HG03575 (cell line): ENCODE data around the gene CNGB1.
"Not testable (repeated sequence)": the region's sequence is repeated elsewhere in the genome, so short reads cannot be mapped to it uniquely, and the experiment has no call there.

Source experiments
- ATAC-seq: cut with Tn5 transposase; IDR thresholded peaks from one replicate; pipeline ENCODE4 v1.9.1; 2021; ENCODE audit not compliant: unreplicated experiment, insufficient number of reproducible peaks, low FRiP score; ENCODE audit errors: extremely low read depth

Gene CNGB1

DNA sequence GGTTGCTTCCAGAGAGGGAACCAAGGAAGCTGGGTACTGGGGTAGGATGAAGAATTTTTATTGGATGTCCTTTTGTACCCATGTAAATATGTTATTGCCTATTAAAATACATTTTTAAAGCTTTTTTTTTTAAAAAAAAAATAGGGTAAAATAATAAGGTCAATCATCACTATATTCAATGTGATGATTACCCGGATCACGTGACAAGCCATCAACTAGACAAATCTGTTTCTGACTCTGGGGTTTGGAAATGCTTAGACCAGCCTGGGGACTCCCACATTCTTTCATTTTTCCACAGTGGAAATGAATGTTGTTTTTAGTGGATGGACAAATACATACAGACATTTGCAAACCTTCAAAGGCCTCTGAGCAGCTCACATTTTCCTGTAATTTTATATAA lies 88.7 kb downstream of the CNGB1 start:
- no peak for ATAC-seq

DNA sequence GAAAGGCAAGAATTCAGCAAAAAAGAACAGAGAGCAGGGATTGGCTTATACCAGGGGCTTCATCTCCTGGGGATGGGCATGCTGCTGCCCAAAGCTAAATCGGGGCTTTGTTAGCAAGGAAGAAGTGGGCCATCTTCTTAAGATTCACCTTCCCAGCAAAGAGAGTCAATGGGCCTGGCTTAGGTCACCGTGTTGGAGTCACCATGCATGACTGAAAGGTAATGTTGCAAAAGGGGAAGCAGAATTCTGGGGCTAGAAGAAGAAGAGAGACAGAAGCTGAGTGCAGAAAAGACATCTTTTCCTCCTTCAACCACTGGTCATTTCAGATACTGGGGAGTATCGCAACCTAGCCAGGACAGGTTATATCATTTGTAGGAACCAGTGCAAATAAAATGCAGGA lies 92.3 kb downstream of the CNGB1 start:
- no peak for ATAC-seq

DNA sequence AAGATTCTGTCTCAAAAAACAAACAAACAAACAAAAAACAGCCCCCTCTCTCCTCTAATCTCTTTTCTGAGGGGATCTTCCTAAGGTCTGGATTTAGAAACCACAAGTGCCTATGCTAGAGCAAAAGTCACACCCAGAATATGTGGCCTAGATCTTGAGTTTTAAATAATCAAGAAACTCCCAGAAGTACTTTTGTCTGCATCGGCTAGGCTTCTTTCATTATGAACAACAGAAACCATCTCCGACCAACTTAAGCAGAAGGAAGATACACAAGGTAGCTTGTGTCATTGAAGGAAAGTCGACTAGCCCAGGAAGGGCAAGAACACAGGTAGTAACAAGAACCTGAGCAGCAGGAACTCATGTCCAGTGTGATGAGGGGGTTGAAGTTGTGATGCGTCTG lies 94.7 kb downstream of the CNGB1 start:
- no peak for ATAC-seq

DNA sequence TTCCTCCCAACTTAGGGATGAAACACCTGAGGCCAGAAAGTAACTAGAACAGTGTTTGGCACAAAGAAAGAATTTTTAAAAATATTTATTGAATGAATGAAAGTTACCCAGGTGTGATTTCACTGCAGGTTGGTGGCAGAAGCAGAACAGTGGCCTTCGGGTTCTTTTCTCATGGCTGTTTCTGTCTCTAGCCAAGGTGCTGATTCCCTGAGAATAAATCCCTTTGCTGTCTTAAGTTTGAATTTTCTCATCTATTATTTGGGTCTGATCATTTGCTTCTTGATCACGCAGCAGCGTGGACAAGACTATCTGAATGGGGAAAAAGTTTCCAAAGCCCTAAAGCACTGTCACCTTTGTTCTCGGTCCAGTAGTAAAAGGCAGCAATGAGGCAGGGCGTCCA lies 95.6 kb downstream of the CNGB1 start:
- no peak for ATAC-seq

DNA sequence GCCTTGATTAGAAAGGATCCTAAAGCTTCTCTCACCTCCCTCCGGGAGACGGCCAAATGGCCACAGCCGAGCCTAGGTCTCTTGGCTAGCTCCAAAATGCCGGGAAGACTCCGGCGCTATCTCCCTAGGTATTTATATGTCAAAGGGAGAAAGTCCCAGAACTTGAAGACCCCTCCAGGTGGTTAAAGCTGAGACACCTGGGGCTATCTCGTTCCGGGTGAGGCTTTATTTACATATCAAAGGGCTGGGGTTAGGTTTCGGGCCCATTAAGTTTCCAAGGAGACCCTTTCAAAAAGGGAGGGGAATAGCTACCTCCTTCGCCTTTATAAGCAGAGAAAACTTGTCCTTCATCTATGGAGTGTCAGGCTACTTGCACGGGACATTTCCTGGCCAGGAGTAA lies 97.7 kb downstream of the CNGB1 start:
- ATAC-seq: no peak

DNA sequence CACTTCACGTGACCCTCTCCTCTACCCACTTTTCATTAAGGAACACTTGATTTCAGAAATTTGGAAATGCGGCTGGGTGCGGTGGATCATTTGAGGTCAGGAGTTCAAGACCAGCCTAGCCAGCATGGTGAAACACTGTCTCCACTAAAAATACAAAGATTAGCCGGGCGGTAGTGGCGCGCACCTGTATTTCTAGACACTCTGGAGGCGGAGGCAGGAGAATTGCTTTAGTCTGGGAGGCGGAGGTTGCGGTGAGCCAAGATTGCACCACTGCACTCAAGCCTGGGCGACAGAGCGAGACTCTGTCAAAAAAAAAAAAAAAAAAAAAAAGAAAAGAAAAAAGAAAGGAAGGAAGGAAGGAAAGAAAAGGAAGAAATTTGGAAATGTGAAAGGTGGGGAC lies 98.2 kb downstream of the CNGB1 start:
- ATAC-seq: not testable (repeated sequence)

DNA sequence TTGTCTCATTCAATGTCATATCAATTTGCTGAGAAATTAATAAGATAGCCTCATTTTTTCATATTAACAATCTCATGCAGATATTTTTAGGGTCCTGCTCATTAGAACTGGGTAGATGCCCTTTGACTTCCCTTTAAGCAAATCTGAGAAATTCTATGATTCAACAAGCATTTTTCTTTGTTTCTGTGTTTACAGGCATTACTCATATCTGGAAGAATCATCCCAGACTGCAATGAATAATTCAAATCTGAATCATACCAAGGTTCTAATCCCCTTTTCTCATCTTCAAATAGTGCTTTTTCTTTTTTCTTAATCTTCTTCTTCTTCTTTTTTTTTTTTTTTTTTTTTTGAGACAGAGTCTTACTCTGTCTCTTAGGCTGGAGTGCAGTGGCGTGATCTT lies 99.5 kb downstream of the CNGB1 start:
- ATAC-seq: no peak

DNA sequence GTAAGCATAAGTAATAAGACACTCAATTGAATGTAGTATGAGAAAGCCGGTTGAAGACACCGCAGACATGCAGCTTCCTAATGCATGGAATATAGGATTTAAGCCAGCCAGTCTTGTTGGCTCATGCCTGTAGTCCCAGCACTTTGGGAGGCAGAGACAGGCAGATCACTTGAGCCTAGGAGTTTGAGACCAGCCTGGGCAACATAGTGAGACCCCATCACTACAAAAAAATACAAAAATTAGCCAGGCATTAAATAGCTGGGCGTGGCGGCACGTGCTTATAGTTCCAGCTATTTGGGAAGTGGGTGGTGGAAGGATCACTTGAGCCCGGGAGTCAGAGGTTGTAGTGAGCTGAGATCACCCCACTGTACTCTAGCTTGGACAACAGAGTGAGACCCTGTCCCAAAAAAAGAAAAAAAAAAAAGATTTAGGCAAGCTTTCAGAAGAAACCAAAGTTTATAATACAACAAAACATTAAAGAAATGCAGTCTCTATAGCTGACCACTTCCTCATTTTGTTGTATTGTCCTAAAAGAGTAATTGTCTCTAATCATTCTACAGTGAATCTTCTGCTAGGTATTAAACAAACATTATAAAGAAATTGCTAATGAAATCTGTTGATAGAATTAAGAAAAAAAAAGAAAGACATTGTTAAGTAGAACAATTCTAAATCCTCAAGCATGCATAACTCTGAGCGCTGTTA lies 100.0 kb downstream of the CNGB1 start:
- no peak for ATAC-seq

DNA sequence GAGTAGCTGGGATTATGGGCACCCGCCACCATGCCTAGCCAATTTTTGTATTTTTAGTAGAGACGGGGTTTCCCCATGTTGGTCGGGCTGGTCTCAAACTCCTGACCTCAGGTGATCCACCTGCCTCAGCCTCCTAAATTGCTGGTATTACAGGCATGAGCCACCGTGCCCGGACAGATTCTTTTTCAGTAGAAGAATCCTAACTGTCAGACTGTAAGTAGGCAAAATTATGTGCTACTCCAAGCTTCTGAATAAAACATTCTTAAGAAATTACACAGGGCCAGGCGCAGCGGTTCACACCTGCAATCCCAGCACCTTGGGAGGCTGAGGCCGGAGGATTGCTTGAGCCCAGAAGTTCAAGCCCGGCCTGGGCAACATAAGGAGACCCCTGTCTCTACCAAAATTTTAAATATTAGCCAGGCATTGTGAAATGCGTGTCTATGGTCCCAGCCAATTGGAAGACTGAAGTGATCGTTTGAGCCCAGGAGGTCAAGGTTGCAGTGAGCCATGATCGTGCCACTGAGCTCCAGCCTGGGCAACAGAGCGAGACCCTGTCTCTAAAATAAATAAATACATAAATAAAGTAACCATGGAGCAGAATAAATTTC lies 101.9 kb downstream of the CNGB1 start:
- no peak for ATAC-seq

DNA sequence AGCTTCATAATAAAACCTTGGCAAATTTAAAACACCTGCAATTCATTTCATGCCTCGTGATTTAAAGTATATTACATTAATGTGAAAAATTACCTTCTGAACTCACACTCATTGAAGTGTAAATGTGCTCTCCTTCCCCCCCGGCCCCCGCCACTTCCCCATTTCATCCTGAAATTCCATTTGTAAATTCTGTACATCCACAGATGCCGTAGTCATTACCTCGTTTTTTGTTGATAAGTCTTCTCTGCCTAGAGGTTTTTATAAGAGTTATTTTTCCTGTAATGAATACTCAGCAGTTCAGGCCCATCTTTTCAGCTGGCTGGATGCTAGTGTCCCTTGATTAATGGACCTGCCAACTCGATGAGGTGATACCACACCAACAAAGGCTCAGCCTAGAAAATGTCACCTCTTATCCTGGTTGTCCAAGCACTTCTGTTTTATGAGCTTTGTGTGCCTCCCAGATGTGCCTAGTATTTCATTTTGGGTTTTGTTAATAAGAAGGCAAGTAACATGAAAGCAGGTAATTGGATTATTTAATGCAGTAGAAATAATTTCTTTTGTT lies 103.8 kb downstream of the CNGB1 start:
- no peak for ATAC-seq

DNA sequence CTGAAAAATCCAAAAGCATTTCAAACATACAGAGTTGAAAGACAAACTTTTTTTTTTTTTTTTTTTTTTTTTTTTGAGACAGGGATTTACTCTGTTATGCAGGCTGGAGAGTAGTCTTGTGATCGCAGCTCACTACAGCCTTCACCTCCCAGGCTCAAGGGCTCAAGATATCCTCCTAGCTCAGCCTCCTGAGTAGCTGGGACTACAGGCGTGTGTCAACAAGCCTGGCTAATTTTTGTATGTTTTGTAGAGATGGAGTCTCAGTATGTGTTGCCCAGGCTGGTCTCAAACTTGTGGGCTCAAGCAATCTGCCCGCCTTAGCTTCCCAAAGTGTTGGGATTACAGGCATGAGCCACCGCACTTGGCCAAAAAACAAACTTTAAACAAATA lies 104.4 kb downstream of the CNGB1 start:
- ATAC-seq: no peak

DNA sequence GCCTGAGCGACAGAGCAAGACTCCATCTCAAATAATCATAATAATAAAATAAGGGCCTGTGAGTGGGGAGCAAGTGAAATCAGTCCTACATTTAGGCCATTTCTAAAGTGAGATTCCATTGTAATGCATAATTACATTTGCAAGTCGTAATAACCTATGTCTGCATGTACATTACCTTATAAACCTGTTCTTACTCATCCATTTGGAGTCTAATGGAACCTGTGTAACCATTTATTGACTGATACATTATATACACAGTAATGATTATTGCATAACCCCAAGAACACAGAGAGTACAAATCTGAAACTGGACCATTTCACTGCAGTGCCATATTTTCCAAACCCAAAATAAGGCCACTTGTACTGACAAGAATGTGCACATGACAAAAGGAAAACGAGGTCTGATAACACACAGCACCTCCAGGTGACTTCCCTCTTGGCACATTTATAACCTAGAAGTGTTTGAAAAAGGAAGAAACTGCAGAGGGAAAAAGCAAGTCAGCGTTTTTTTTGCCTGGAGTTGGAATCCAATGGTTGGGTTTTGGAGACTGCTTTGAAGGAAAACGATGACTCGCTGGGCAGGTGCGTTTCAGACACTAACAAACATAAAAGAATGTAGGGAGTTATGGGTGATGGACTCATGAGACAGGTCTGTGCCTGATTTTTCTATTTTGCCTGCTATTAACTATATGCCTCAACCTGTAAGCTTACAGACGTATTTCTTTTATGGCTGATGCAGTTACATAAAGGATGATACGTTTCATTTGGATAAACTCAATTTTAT lies 105.0 kb downstream of the CNGB1 start:
- ATAC-seq: no peak

DNA sequence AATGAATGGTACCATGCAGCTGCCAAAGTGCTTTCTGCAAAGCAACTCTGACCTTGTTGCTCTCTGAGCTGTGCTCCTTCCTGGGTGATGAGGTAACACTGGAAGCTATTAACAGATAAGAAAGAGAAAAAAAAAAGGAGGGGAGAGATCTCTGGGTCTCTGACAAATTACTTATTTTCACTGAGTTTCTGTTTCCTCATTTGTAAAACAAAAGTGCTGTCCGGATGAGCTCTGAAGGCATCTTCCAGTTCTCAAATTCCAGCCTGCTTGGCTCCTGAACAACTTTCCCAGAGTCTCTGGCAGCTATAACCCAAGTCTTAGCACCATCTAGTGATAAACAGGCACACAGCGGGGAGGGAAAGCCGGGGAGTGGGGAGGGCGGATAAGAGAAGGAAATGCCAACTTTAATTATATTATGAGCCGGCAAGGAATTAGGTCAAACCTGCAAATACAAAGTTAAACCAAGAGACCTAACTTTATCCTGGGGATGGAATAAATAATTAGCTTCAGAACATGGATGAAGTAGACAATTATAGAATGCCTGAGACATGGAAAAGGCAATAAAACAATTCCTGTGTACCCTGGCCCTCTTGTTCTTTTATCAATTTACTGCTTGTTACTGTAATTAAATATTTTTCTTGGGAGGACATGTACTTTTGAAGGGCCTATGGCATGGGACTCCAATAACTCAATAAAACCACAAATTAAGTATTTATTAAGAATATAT lies 107.3 kb downstream of the CNGB1 start:
- ATAC-seq: no peak

DNA sequence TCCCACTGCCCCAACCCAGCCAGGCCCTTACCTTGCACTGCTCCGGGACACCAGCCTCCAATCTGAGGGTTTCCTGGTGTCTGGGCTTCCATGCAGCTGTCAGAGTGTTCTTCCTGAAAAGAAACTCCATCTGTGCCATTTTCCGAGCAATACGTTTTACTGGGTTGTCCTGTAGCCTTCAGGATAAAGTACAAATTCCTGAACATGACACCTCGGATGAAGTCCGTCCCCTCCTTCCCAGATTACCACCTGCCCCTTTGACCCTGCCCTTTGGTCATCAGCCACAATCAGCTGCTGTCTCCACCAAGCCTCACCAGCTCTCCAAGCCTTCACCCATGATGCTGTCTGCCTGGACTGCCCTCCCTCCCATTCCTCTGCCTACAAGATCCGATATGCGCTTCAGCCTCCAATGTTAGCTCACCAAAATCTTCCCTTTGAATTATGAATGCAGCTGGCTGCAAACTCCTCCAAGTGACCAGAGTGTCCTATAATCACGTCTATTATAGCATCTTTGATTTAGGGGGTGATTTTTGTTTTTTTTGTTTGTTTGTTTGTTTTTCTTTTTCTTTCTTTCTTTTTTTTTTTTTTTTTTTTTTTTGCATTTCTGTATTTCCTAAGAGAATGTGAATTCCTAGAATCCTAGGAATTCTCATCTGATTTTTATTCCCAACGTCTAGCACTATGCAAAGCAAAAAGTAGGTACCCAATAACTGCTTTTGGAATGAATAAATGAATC lies 108.1 kb downstream of the CNGB1 start:
- ATAC-seq: no peak

DNA sequence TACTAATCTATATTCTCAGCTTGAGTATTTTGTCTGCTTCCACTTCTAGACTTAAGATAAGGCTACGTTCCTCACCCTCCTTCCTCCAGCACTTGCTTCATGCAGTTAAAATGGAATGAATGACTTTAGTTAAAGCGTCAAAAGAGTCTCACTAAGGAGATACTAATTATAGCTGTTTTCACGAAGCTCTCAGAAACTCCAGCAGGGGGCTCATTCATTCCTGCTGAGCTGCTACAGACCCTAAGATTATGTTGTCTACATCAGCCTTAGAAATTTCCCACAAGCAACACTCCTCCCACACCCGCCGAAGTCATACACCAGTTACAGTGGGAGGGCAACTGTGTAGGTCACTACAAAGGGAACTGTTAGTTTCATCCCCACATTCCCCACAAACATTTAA lies 111.6 kb downstream of the CNGB1 start:
- ATAC-seq: no peak

DNA sequence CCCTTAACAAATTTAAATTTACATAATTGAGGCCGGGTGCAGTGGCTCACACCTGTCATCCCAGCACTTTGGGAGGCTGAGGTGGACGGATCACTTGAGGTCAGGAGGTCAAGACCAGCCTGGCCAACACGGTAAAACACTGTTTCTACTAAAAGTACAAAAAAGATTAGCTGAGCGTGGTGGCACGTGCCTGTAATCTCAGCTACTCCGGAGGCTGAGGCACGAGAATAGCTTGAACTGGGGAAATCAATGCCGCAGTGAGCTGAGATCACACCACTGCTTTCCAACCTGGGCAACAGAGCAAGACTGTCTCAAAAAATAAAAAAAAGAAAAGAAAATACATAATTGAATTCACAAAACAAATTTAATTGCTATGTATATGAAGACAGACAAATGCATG lies 112.3 kb downstream of the CNGB1 start:
- ATAC-seq: no peak

DNA sequence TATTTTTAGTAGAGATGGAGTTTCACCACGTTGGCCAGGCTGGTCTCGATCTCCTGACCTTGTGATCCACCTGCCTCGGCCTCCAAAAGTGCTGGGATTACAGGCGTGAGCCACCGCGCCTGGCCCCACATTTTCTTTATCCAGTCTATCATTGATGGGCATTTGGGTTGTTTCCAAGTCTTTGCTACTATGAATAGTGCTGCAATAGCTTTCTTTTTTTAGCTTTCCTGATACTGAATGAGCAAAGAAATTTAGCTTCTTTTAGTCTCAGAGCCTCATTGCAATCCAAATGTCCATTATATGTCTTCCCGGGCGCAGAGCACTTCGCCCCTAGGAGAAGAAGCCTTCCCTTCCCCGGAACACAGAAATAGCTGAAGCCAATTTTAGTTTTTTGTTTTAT lies 112.9 kb downstream of the CNGB1 start:
- ATAC-seq: not testable (repeated sequence)

DNA sequence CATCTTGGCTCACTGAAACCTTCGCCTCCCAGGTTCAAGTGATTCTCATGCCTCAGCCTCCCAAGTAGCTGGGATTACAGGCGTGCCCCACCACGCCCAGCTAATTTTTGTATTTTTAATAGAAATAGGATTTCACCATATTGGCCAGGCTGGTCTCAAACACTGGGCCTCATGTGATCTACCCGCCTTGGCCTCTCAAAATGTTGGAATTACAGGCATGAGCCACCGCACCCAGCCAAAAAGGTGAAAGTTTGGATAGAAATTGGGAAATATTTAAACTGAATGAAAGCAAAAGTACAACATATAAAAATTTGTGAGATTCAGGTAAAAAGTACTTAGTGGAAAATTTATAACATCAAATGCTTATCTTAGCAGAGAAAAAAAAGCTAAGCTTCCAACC lies 115.7 kb downstream of the CNGB1 start:
- no peak for ATAC-seq

DNA sequence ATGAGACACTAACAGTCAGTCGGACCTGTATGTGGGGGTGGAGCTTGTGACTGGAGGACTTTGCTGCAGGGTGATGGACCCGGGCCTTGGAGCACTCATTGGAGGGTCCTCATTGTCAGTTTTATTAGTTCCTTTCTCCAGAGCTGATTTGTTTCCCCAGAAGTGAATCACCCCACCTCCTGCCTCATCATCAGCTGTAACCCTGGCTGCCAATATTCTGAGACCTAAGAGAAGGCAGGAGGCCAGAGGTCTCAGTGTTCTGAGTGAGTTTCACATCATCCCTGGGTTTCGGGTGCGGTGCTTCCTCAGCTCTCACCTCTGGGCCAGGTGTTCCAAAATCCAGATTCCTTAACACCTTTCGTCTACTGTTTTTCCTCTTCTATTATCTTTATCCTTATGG lies 118.7 kb downstream of the CNGB1 start:
- ATAC-seq: no peak
